GM23338 (cell line): Measurements from ENCODE around the gene EYA3. TPM values are rescaled to one million over a fixed set of nuclear protein-coding genes. Genes with fewer than 3 reads are reported as not detected.

Source experiments
- ATAC-seq: fragments of 200-7000 bp; cut with Tn5 transposase; 3 replicates; pipeline ENCODE4 v1.9.1; 2020
- DNase-seq: peaks from one replicate; pipeline ENCODE4 v3.0.0-alpha.2; 2015; ENCODE audit warnings: low spot score
- H2AFZ ChIP-seq: fragments of 200-600 bp; sonication (generic); 2 replicates; pipeline ENCODE4 v1.8.0; 2016; ENCODE audit warnings: antibody characterized with exemption, mild to moderate bottlenecking, moderate library complexity
- H3F3A ChIP-seq: fragments of 200-600 bp; sonication (generic); replicated peaks from 2 replicates; pipeline ENCODE4 v1.8.0; 2017; ENCODE audit warnings: antibody characterized with exemption, mixed run types, low read depth
- H3K27ac ChIP-seq: fragments of 200-600 bp; sonication (generic); 2 replicates; pipeline ENCODE4 v1.6.1; 2016; ENCODE audit warnings: low read depth
- H3K27me3 ChIP-seq: fragments of 200-600 bp; sonication (generic); 2 replicates; pipeline ENCODE4 v1.8.0; 2016; ENCODE audit warnings: mild to moderate bottlenecking, mixed run types, moderate library complexity; ENCODE audit not compliant: insufficient read depth
- H3K36me3 ChIP-seq: fragments of 200-600 bp; sonication (generic); 2 replicates; pipeline ENCODE4 v1.8.0; 2016; ENCODE audit warnings: mild to moderate bottlenecking; ENCODE audit not compliant: insufficient read depth
- H3K4me1 ChIP-seq: fragments of 200-600 bp; sonication (generic); 2 replicates; pipeline ENCODE4 v1.8.0; 2016; ENCODE audit warnings: mild to moderate bottlenecking, moderate library complexity; ENCODE audit not compliant: insufficient read depth
- H3K4me2 ChIP-seq: fragments of 200-600 bp; sonication (generic); 2 replicates; pipeline ENCODE4 v1.7.1; 2017; ENCODE audit warnings: mixed run types
- H3K4me3 ChIP-seq: fragments of 200-600 bp; sonication (generic); 2 replicates; pipeline ENCODE4 v1.6.1; 2016; ENCODE audit warnings: mixed run types
- H3K79me2 ChIP-seq: fragments of 200-600 bp; sonication (generic); replicated peaks from 2 replicates; pipeline ENCODE4 v1.8.0; 2017; ENCODE audit warnings: mild to moderate bottlenecking; ENCODE audit not compliant: insufficient read depth
- H3K9me2 ChIP-seq: fragments of 200-600 bp; sonication (generic); 2 replicates; pipeline ENCODE4 v1.8.0; 2017; ENCODE audit not compliant: insufficient read depth
- H4K20me1 ChIP-seq: fragments of 200-600 bp; sonication (generic); replicated peaks from 2 replicates; pipeline ENCODE4 v1.8.0; 2017; ENCODE audit warnings: mild to moderate bottlenecking; ENCODE audit not compliant: insufficient read depth
- H3K27ac Mint-ChIP-seq: 2 replicates; pipeline ENCODE4 v1.8.0; 2020; ENCODE audit warnings: inconsistent platforms, mild to moderate bottlenecking, moderate library complexity, mixed read lengths
- H3K27me3 Mint-ChIP-seq: 3 replicates; pipeline ENCODE4 v1.8.0; 2022; ENCODE audit warnings: low read depth, mild to moderate bottlenecking, moderate library complexity, mixed read lengths, inconsistent platforms; ENCODE audit not compliant: insufficient read depth, poor library complexity
- H3K36me3 Mint-ChIP-seq: 3 replicates; pipeline ENCODE4 v1.8.0; 2021; ENCODE audit warnings: low read depth, mild to moderate bottlenecking, inconsistent platforms, moderate library complexity, mixed read lengths
- H3K4me1 Mint-ChIP-seq: 3 replicates; pipeline ENCODE4 v1.8.0; 2020; ENCODE audit warnings: mild to moderate bottlenecking, inconsistent platforms, mixed read lengths
- H3K4me3 Mint-ChIP-seq: 3 replicates; pipeline ENCODE4 v1.8.0; 2021; ENCODE audit warnings: moderate library complexity, mild to moderate bottlenecking, inconsistent platforms, mixed read lengths
- H3K9me3 Mint-ChIP-seq: 3 replicates; pipeline ENCODE4 v1.8.0; 2020; ENCODE audit warnings: moderate library complexity, mild to moderate bottlenecking, inconsistent platforms, mixed read lengths
- CREB1 ChIP-seq: fragments of 250-450 bp; sonication (Bioruptor Pico); IDR thresholded peaks from 2 replicates; pipeline ENCODE4 v1.5.0; 2020; ENCODE audit warnings: low read depth, mild to moderate bottlenecking, moderate library complexity
- ETS1 ChIP-seq: IDR thresholded peaks from 2 replicates; pipeline ENCODE4 v1.6.1; 2016; ENCODE audit warnings: antibody characterized with exemption
- EZH2 ChIP-seq: fragments of 200-600 bp; sonication (generic); IDR thresholded peaks from one replicate; pipeline ENCODE4 v1.8.0; 2017; ENCODE audit warnings: antibody characterized with exemption, mild to moderate bottlenecking, low read depth; ENCODE audit not compliant: unreplicated experiment
- EZH2phosphoT487 ChIP-seq: fragments of 200-600 bp; sonication (generic); IDR thresholded peaks from one replicate; pipeline ENCODE4 v1.8.1; 2018; ENCODE audit warnings: antibody characterized with exemption; ENCODE audit not compliant: unreplicated experiment
- JUNB ChIP-seq: IDR thresholded peaks from one replicate; pipeline ENCODE4 v1.6.1; 2016; ENCODE audit warnings: antibody characterized with exemption; ENCODE audit not compliant: unreplicated experiment
- NANOG ChIP-seq: IDR thresholded peaks from 2 replicates; pipeline ENCODE4 v1.6.1; 2016; ENCODE audit warnings: antibody characterized with exemption, borderline replicate concordance
- POLR2AphosphoS5 ChIP-seq: IDR thresholded peaks from 2 replicates; pipeline ENCODE4 v1.6.1; 2016; ENCODE audit warnings: antibody characterized with exemption, low read depth
- REST ChIP-seq: IDR thresholded peaks from one replicate; pipeline ENCODE4 v1.6.1; 2018; ENCODE audit warnings: antibody characterized with exemption; ENCODE audit not compliant: unreplicated experiment
- STAT1 ChIP-seq: IDR thresholded peaks from one replicate; pipeline ENCODE4 v1.6.1; 2016; ENCODE audit warnings: antibody characterized with exemption; ENCODE audit not compliant: unreplicated experiment
- ZNF114 ChIP-seq: fragments of 250-450 bp; sonication (Bioruptor Pico); IDR thresholded peaks from 2 replicates; pipeline ENCODE4 v1.5.0; 2020; ENCODE audit warnings: mild to moderate bottlenecking, moderate library complexity
- ZNF331 ChIP-seq: fragments of 250-450 bp; sonication (Bioruptor Pico); IDR thresholded peaks from 2 replicates; pipeline ENCODE4 v1.5.0; 2020; ENCODE audit warnings: low read depth, mild to moderate bottlenecking, moderate library complexity
- polyA plus RNA-seq: library from polyadenylated mRNA; unstranded; fragments of >200 nt; fragmentation: Nextera tagmentation; extraction: Ambion mirVana; gene quantifications from 2 replicates; pipeline ENCODE4 v1.2.1, GENCODE V29; 2016
- total RNA-seq: library from RNA; depleted of rRNA; stranded (reverse); fragments of >200 nt; shearing (Covaris generic); gene quantifications from 2 replicates; pipeline ENCODE4 v1.2.3, GENCODE V29; 2014
- TF ChIP-seq, protein P1 (sequence below), 2 experiments: fragments of 200-600 bp in 1 of 2; sonication (generic) in 1 of 2; conservative IDR thresholded peaks; 2 replicates each; pipeline versions ENCODE4 v1.5.1 to v1.6.1; 2016 to 2017; ENCODE audit warnings: antibody characterized with exemption in 2 of 2, low read depth in 2 of 2, mild to moderate bottlenecking in 2 of 2, moderate library complexity in 1 of 2
- TF ChIP-seq, protein P2 (sequence below): fragments of 250-450 bp; sonication (Bioruptor Pico); IDR thresholded peaks from 2 replicates; pipeline ENCODE4 v1.5.0; 2020; ENCODE audit warnings: mild to moderate bottlenecking, moderate library complexity

The EYA3 gene
- total and polyA plus RNA-seq, 2 experiments from 2014 or later: 12.5 to 33.6 TPM

GRCh38 chr1:28129150-28129549 lies 40.7 kb upstream of the EYA3 start:
- no peaks in the 10 kb centered on the region for H3K79me2 ChIP-seq
- Mint-ChIP-seq H3K4me1 (no peaks in the 10 kb centered on the region), H3K27me3 (peaks cover 4% of the 10 kb centered on the region), H3K4me3 (no peak overlapping the region), H3K36me3 (no peaks in the 10 kb centered on the region), H3K9me3 (no peaks in the 10 kb centered on the region), H3K27ac (no peak overlapping the region)
- H3K27ac ChIP-seq: no peak overlapping the region
- no peak overlapping the region for H2AFZ ChIP-seq
- H3K4me1 ChIP-seq: no peaks in the 10 kb centered on the region
- ATAC-seq (no peak), DNase-seq (no peak)
- no peak overlapping the region for H3K4me3 ChIP-seq
- no peaks in the 10 kb centered on the region for H3F3A ChIP-seq
- no peak for TF ChIP-seq POLR2AphosphoS5
- no peak for TF ChIP-seq STAT1
- TF ChIP-seq, protein P1, sequence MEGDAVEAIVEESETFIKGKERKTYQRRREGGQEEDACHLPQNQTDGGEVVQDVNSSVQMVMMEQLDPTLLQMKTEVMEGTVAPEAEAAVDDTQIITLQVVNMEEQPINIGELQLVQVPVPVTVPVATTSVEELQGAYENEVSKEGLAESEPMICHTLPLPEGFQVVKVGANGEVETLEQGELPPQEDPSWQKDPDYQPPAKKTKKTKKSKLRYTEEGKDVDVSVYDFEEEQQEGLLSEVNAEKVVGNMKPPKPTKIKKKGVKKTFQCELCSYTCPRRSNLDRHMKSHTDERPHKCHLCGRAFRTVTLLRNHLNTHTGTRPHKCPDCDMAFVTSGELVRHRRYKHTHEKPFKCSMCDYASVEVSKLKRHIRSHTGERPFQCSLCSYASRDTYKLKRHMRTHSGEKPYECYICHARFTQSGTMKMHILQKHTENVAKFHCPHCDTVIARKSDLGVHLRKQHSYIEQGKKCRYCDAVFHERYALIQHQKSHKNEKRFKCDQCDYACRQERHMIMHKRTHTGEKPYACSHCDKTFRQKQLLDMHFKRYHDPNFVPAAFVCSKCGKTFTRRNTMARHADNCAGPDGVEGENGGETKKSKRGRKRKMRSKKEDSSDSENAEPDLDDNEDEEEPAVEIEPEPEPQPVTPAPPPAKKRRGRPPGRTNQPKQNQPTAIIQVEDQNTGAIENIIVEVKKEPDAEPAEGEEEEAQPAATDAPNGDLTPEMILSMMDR (conservative IDR thresholded peaks at IDR 0.05; ENCODE audit: low read depth in 2 of 2): no peak
- no peak for TF ChIP-seq REST
- TF ChIP-seq ZNF331 (CRISPR knock-in tag): no peak
- no peak for TF ChIP-seq JUNB
- no peak for TF ChIP-seq ETS1
- TF ChIP-seq EZH2phosphoT487: no peak
- TF ChIP-seq, protein P2, sequence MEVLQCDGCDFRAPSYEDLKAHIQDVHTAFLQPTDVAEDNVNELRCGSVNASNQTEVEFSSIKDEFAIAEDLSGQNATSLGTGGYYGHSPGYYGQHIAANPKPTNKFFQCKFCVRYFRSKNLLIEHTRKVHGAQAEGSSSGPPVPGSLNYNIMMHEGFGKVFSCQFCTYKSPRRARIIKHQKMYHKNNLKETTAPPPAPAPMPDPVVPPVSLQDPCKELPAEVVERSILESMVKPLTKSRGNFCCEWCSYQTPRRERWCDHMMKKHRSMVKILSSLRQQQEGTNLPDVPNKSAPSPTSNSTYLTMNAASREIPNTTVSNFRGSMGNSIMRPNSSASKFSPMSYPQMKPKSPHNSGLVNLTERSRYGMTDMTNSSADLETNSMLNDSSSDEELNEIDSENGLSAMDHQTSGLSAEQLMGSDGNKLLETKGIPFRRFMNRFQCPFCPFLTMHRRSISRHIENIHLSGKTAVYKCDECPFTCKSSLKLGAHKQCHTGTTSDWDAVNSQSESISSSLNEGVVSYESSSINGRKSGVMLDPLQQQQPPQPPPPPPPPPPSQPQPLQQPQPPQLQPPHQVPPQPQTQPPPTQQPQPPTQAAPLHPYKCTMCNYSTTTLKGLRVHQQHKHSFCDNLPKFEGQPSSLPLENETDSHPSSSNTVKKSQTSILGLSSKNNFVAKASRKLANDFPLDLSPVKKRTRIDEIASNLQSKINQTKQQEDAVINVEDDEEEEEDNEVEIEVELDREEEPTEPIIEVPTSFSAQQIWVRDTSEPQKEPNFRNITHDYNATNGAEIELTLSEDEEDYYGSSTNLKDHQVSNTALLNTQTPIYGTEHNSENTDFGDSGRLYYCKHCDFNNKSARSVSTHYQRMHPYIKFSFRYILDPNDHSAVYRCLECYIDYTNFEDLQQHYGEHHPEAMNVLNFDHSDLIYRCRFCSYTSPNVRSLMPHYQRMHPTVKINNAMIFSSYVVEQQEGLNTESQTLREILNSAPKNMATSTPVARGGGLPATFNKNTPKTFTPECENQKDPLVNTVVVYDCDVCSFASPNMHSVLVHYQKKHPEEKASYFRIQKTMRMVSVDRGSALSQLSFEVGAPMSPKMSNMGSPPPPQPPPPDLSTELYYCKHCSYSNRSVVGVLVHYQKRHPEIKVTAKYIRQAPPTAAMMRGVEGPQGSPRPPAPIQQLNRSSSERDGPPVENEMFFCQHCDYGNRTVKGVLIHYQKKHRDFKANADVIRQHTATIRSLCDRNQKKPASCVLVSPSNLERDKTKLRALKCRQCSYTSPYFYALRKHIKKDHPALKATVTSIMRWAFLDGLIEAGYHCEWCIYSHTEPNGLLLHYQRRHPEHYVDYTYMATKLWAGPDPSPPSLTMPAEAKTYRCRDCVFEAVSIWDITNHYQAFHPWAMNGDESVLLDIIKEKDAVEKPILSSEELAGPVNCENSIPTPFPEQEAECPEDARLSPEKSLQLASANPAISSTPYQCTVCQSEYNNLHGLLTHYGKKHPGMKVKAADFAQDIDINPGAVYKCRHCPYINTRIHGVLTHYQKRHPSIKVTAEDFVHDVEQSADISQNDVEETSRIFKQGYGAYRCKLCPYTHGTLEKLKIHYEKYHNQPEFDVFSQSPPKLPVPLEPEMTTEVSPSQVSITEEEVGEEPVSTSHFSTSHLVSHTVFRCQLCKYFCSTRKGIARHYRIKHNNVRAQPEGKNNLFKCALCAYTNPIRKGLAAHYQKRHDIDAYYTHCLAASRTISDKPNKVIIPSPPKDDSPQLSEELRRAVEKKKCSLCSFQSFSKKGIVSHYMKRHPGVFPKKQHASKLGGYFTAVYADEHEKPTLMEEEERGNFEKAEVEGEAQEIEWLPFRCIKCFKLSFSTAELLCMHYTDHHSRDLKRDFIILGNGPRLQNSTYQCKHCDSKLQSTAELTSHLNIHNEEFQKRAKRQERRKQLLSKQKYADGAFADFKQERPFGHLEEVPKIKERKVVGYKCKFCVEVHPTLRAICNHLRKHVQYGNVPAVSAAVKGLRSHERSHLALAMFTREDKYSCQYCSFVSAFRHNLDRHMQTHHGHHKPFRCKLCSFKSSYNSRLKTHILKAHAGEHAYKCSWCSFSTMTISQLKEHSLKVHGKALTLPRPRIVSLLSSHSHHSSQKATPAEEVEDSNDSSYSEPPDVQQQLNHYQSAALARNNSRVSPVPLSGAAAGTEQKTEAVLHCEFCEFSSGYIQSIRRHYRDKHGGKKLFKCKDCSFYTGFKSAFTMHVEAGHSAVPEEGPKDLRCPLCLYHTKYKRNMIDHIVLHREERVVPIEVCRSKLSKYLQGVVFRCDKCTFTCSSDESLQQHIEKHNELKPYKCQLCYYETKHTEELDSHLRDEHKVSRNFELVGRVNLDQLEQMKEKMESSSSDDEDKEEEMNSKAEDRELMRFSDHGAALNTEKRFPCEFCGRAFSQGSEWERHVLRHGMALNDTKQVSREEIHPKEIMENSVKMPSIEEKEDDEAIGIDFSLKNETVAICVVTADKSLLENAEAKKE (CRISPR knock-in tag): no peak
- TF ChIP-seq EZH2: no peak
- no peak for TF ChIP-seq ZNF114
- no peak for TF ChIP-seq NANOG
- no peak for TF ChIP-seq CREB1 (CRISPR knock-in tag)
- H3K4me2 ChIP-seq: no peak overlapping the region
- H3K27me3 ChIP-seq: no peaks in the 10 kb centered on the region
- H3K36me3 ChIP-seq: no peaks in the 10 kb centered on the region
- H4K20me1 ChIP-seq: no peaks in the 10 kb centered on the region
- H3K9me2 ChIP-seq: no peaks in the 10 kb centered on the region
